ENCODE results near the gene ELK3. TPM values are rescaled to one million over a fixed set of nuclear protein-coding genes. Genes with fewer than 3 reads are reported as not detected.
A peak's percentile ranks its signal among the peaks of the same experiment; 100 is the strongest.

Gene ELK3
- total and polyA plus RNA-seq, 9 of the 15 experiments (the other 6 are each of a cell fraction or from before 2014, with no cell fraction given), result 1.5 to 5.5 (median 2.9) TPM

DNA sequence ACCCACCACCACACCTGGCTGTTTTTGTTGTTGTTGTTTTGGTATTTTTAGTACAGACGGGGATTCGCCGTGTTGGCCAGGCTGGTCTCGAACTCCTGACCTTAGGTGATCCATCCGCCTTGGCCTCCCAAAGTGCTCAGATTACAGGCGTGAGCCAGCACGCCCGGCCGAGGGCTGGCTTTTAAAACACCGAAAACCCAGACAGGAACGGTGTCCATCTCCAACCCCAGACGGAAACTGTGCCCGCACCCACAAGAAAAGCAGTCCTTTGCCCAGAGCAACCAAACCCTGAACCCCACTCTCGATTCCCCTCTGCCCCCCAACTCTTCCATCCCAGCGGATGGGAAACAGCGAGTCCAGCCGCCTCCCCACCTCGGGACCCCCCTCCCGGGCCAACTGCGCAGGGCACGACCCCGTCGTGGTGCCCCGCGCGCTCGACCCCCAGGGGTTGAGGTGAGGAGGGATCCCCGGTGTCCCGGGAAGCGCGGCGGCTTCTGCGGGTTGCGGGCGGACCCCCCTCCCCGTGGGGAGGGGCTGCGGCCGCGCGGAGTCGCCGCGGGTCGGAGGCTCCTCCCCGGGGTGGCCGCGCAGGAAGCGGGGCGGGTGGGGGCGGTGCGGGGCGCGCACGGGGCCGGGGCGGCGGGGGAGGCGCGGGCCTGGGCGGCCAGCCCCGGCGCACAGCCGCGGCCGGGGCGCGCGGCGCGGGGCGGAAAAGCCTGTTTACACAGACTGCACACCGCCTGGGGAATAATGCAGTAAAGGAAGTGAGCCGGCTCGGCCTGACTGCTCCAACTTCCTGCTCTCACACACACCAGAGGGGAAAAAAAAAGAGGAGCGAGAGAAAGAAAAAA is at the start of gene ELK3 (continued):
- TF ChIP-seq, protein P1, sequence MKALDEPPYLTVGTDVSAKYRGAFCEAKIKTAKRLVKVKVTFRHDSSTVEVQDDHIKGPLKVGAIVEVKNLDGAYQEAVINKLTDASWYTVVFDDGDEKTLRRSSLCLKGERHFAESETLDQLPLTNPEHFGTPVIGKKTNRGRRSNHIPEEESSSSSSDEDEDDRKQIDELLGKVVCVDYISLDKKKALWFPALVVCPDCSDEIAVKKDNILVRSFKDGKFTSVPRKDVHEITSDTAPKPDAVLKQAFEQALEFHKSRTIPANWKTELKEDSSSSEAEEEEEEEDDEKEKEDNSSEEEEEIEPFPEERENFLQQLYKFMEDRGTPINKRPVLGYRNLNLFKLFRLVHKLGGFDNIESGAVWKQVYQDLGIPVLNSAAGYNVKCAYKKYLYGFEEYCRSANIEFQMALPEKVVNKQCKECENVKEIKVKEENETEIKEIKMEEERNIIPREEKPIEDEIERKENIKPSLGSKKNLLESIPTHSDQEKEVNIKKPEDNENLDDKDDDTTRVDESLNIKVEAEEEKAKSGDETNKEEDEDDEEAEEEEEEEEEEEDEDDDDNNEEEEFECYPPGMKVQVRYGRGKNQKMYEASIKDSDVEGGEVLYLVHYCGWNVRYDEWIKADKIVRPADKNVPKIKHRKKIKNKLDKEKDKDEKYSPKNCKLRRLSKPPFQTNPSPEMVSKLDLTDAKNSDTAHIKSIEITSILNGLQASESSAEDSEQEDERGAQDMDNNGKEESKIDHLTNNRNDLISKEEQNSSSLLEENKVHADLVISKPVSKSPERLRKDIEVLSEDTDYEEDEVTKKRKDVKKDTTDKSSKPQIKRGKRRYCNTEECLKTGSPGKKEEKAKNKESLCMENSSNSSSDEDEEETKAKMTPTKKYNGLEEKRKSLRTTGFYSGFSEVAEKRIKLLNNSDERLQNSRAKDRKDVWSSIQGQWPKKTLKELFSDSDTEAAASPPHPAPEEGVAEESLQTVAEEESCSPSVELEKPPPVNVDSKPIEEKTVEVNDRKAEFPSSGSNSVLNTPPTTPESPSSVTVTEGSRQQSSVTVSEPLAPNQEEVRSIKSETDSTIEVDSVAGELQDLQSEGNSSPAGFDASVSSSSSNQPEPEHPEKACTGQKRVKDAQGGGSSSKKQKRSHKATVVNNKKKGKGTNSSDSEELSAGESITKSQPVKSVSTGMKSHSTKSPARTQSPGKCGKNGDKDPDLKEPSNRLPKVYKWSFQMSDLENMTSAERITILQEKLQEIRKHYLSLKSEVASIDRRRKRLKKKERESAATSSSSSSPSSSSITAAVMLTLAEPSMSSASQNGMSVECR (CRISPR knock-in tag; IDR thresholded peaks at IDR 0.05), result no peak
- TF ChIP-seq ZNF274 (IDR thresholded peaks at IDR 0.05; ENCODE audit: borderline replicate concordance, low read depth, low read length) (no peak), NR2C2 (CRISPR knock-in tag; IDR thresholded peaks at IDR 0.05) (no peak), NR2C2 (tag; IDR thresholded peaks at IDR 0.05) (peak; percentile 20; the same call in 1 of the 2 replicates), ZNF707 (CRISPR knock-in tag; conservative IDR thresholded peaks at IDR 0.05) (no peak), ZBTB7A (IDR thresholded peaks at IDR 0.05; ENCODE audit: borderline replicate concordance, control insufficient read depth, low read depth, low read length) (peak; percentile 80), ADNP (tag; IDR thresholded peaks at IDR 0.05) (peak; percentile 67; the same call in 1 of the 2 replicates), ZNF589 (CRISPR knock-in tag; IDR thresholded peaks at IDR 0.05; ENCODE audit: low read depth) (peak; percentile 20; the same call in 1 of the 2 replicates), HEY1 (CRISPR knock-in tag; IDR thresholded peaks at IDR 0.05; ENCODE audit: borderline replicate concordance) (no peak), PHF20 (IDR thresholded peaks at IDR 0.05; ENCODE audit: partially characterized antibody) (peak; percentile 17), ELF1 (tag; IDR thresholded peaks at IDR 0.05) (0 out of 2 replicates have a peak, but pooled peaks have one; percentile 27), KLF1 (tag; IDR thresholded peaks at IDR 0.05) (no peak), RBM22 (IDR thresholded peaks at IDR 0.05; ENCODE audit: low read depth, low read length, poor library complexity, severe bottlenecking) (no peak)
- TF ChIP-seq, protein P2, sequence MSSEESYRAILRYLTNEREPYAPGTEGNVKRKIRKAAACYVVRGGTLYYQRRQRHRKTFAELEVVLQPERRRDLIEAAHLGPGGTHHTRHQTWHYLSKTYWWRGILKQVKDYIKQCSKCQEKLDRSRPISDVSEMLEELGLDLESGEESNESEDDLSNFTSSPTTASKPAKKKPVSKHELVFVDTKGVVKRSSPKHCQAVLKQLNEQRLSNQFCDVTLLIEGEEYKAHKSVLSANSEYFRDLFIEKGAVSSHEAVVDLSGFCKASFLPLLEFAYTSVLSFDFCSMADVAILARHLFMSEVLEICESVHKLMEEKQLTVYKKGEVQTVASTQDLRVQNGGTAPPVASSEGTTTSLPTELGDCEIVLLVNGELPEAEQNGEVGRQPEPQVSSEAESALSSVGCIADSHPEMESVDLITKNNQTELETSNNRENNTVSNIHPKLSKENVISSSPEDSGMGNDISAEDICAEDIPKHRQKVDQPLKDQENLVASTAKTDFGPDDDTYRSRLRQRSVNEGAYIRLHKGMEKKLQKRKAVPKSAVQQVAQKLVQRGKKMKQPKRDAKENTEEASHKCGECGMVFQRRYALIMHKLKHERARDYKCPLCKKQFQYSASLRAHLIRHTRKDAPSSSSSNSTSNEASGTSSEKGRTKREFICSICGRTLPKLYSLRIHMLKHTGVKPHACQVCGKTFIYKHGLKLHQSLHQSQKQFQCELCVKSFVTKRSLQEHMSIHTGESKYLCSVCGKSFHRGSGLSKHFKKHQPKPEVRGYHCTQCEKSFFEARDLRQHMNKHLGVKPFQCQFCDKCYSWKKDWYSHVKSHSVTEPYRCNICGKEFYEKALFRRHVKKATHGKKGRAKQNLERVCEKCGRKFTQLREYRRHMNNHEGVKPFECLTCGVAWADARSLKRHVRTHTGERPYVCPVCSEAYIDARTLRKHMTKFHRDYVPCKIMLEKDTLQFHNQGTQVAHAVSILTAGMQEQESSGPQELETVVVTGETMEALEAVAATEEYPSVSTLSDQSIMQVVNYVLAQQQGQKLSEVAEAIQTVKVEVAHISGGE (CRISPR knock-in tag; IDR thresholded peaks at IDR 0.05), result 0 out of 6 replicates have a peak, but pooled peaks of 1 of the 3 experiments have one; percentile 25
- TF ChIP-seq, protein P3, sequence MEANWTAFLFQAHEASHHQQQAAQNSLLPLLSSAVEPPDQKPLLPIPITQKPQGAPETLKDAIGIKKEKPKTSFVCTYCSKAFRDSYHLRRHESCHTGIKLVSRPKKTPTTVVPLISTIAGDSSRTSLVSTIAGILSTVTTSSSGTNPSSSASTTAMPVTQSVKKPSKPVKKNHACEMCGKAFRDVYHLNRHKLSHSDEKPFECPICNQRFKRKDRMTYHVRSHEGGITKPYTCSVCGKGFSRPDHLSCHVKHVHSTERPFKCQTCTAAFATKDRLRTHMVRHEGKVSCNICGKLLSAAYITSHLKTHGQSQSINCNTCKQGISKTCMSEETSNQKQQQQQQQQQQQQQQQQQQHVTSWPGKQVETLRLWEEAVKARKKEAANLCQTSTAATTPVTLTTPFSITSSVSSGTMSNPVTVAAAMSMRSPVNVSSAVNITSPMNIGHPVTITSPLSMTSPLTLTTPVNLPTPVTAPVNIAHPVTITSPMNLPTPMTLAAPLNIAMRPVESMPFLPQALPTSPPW (CRISPR knock-in tag; IDR thresholded peaks at IDR 0.05), result peak; percentile 94
